ENCODE data around the gene GEMIN4.

GRCh38 chr17:746783-747629 lies 5.1 kb downstream of the GEMIN4 start:
- TF ChIP-seq, protein P1, sequence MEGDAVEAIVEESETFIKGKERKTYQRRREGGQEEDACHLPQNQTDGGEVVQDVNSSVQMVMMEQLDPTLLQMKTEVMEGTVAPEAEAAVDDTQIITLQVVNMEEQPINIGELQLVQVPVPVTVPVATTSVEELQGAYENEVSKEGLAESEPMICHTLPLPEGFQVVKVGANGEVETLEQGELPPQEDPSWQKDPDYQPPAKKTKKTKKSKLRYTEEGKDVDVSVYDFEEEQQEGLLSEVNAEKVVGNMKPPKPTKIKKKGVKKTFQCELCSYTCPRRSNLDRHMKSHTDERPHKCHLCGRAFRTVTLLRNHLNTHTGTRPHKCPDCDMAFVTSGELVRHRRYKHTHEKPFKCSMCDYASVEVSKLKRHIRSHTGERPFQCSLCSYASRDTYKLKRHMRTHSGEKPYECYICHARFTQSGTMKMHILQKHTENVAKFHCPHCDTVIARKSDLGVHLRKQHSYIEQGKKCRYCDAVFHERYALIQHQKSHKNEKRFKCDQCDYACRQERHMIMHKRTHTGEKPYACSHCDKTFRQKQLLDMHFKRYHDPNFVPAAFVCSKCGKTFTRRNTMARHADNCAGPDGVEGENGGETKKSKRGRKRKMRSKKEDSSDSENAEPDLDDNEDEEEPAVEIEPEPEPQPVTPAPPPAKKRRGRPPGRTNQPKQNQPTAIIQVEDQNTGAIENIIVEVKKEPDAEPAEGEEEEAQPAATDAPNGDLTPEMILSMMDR (conservative IDR thresholded peaks at IDR 0.05): no peak
- no peak for TF ChIP-seq EZH2 (IDR thresholded peaks at IDR 0.05; ENCODE audit: low read depth)
